Activated T-helper 9 cell treated with anti-CD3 and anti-CD28 coated beads, Interleukin-2, amount 50 U/mL, for 16 hours (primary cell): ENCODE data around the gene SP3.

ENCODE experiments used
- DNase-seq: peaks from one replicate; pipeline ENCODE4 v3.0.0-alpha.2; 2020; ENCODE audit warnings: low read depth

Gene SP3

GRCh38 chr2:173996766-173997165 is 31.6 kb upstream of the SP3 start:
- no peak for DNase-seq

DNA sequence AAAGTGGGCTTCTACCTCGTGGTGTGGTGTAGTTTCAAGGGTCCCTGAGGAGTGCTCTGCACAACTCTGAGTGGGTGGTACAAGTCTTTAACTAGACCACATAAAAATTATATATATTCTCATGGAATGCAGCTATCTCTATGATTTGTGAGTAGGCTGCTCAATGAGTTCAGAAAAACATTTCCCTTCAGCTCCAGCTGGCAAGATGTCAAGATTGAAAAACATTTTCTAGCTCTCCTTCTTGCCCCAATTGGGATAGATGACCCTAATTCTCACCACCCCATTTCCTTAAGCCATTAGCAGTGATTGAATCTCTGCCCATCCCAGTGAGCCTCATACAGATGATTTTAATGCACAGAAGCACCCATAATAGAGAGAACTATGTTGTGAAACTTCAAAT is 28.3 kb upstream of the SP3 start:
- no peak for DNase-seq

GRCh38 chr2:173991856-173992588 is 26.8 kb upstream of the SP3 start:
- no peak for DNase-seq

DNA sequence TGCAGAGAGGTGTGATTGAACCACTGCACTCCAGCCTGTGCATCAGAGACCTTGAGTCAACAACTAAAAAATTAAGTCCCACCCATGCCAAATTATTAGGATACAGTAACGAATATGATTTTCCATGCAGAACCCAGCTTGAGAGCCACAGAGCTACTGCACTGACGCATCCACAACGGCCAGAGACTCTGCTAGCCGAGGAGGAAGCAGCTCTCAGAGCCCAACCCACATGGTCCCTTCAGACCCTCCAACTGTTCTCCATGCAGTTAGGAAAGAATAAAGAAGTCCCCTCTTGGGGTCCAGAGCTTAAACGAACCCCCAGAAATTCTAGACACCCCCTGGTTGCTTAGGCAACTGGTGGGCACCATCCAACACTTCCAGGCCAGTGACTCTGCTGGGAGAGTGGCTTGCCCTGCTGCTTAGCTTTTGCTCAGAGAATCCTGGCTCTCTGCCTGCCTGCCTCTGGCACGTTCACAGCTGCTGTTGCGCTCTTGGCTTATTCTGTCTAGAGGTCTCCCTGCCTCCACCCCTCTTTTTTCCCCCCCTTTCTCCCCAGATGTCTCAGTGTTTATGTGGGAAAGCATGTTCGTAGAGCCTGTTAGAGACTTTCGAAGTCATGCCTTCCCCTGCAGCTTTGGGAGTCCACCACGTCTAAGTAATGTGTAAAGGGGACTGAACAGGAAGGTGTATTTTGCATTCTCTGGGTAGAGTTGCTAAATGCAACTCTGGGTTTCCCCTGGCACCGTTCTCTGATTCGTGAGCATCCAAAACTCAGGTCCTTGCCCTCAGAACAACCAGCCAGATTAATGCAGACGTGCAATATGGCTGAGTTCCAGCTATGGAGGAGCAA is 26.0 kb upstream of the SP3 start:
- no peak for DNase-seq

GRCh38 chr2:173990245-173990644 is 25.1 kb upstream of the SP3 start:
- no peak for DNase-seq

GRCh38 chr2:173989884-173990215 is 24.7 kb upstream of the SP3 start:
- no peak for DNase-seq

DNA sequence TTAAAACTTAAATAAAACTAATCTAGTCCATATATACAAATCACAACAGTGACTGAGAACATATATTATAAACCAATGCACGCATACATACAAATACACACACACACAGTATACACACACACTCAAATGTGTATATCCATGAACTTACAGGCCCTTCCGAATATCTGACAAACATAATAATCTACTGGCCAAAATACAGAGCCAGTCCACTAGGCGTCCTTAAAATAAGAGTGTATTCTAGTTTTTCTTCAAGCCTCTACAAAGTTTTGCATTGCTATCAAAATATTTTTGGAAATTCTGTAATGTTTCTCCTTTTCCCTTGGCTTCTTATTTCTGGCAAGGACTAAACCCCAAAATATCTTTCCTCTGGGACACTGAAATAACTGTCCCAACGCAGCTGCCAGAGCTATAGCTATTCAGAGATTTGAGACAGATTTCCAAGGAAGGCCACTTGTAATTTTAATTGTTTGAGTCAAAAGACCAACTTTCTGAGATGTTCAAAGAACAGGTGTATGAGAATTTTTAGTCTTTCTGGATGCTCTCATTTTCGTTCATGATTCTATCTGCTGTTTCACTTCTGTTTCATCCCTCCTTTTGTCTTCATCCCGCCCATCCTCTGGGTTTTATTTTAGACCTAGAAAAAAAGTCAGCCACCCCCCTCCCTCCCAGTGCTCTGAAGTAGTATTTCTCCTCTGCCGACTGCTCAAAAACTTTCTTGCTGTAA is 24.1 kb upstream of the SP3 start:
- no peak for DNase-seq

DNA sequence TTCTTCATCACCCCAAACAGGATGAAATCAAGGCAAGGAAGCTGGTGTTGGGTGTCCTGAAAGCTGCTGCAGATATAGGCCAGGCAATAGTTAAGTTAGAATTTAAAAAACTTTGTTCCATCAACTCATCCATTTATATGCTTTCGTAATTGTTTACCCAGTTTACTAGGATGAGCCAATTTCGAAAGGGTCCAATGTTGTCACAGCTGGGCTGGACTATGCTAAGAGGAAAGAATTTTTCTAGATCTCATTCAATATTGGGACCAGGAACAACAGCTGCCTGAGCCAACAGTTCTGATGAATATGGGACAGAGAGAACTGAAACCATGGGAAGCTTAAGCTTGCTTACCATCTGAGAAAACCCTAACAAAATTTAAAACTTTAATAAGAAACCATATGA is 21.6 kb upstream of the SP3 start:
- no peak for DNase-seq

DNA sequence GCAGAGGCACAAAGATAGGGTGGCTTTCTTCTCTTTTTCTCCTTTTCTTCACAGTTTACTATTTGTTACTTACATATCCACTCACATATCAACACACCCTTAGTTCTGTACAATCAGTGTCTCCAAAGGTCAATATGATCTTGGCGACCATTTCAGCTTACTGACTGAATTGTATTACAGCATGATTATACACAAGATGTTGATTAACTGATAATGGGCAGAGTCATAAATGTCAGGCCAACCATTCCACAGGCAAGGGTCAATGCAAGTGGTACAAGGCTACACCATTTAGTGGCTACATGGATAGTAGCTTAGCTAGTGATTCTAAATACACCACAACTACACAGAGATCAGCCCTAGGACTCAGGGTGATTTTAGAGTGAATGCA is 20.4 kb upstream of the SP3 start:
- DNase-seq: no peak

GRCh38 chr2:173984866-173985604 is 19.9 kb upstream of the SP3 start:
- no peak for DNase-seq

DNA sequence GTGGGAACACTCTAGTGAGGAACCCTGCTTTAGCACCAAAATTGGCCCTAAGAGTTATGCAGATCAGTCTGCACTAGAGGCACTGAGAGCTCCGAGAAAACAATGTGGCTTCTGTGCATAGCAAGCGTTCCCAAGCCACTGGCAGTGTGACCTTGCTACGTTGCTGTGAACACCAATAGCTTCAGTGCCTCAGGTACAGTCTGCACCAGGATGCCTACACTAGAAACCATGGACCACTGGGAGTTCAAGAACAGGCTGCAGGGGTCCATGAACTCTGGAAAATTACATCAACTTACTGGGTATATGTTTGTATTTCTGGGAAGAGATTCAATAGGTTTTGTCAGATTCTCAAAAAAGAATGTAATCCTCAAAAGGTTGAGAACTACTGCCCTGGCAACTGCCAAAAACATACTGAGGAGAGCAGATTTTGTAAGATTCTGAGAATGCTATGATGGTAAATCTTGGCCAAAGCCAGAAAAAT is 18.3 kb upstream of the SP3 start:
- no peak for DNase-seq

DNA sequence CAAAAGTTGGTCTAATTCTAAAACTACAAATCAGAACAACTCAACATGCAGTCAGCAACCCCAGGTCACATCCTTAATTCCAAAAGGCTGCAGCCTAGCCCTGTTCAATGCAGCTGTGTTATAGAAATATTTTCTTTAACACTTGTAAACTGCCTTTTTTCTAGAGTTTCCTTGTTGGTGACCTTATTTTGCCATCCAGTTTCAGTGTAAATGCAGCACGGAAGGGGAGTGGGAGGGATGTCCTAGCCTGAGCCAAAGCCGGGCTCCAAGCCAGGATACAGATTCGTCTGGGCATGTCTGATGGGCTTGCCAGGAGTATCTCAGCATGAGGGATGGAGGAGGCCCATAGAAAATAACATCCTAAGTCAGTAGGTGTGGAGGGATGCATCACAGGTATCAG is 17.7 kb upstream of the SP3 start:
- no peak for DNase-seq

GRCh38 chr2:173982182-173982714 is 17.1 kb upstream of the SP3 start:
- no peak for DNase-seq

- no peak for DNase-seq
Measured at GRCh38 chr2:173981520-173981919, 16.3 kb upstream of the SP3 start.

- no peak for DNase-seq
Measured at GRCh38 chr2:173979751-173980351, 14.7 kb upstream of the SP3 start.

GRCh38 chr2:173978447-173978846 is 13.3 kb upstream of the SP3 start:
- DNase-seq: no peak

DNA sequence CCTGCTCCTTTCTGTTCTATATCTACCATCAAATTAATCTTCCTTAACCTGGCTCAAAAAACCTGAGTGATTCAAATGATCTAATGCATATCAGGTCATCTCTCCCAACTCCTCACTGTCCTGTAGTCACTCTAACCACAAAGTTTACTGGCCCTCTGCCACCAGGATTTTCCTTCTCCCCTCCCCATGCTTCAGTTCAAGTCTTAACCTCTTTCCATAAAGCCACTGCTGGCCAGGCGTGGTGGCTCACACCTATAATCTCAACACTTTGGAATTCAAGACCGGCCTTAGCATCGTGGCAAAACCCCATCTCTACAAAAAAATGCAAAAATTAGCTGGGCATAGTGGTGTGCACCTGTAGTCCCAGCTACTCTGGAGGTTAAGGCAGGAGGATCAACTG is 7.5 kb upstream of the SP3 start:
- DNase-seq: no peak

GRCh38 chr2:173972165-173972564 is 7.0 kb upstream of the SP3 start:
- no peak for DNase-seq

DNA sequence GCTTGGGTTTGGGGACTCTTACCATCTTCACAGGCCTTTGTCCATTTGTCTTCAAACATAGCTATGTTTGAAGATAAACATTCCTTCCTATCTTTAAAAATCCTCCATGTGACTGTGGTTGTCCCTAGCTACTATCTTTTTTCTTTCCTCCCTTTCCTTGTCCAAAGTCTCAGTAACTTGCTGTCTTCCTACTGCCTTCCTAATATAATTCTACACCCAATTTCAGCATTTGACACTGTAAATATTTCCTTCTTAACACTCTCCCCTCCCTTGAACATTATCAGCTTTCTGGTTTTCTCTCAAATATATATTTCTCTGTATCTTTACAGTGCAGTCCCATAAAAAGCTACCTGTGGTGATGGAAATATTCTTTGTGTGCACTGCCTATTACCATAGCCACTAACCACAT is 5.3 kb upstream of the SP3 start:
- DNase-seq: no peak

DNA sequence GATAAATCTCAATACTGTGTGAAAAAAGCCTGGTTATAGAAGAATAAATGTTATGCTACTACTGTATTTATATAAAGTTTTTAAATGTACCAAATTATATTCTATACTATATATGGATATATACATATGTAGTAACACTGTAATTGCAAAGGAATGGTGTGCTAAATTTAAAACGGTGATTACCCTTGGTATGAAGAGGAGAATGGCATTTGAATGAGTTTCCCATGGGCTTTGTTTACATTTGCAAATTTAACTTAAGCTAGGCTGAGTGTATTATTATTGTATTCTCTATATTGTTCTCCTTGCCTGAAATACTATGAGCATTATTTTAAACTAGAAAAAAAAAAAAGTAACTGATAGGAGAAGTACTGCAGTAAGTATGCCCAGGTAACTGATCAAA is 4.7 kb upstream of the SP3 start:
- DNase-seq: no peak

DNA sequence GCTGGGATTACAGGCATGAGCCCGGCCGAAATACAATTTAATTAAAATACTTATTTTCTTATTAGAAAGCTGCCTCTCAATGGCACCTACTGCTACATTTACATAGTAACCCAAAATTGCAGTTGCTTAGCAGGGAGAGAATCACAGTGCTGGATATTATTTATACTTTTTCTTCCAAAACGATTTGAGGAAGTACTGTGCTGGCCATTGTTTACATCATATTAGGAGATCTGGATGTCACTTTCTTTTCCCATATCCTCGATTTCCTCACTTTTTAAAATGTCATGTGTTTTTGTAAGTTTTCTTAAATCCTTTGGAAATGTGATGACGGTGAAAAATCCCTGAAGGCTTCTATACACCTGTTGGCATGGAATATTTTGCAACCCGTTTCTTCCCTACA is 3.4 kb upstream of the SP3 start:
- no peak for DNase-seq
